Measurements from ENCODE around the gene NFIA. TPM values are rescaled to one million over a fixed set of nuclear protein-coding genes. Genes with fewer than 3 reads are reported as not detected.

The NFIA gene
- total and polyA plus RNA-seq, 12 donors: 11.2 to 117 (median 92.5) TPM

- 56 to 57% methylated on average over 4 of the region's 4 CpGs for WGBS, 2 donors
- peaks cover 0 to 14% (median 6%) of the 10 kb centered on the region in 11 donors for H3K9me3 ChIP-seq
- H3K36me3 ChIP-seq: peaks cover 0 to 46% (median 5%) of the 10 kb centered on the region in 9 donors
- peaks cover 0 to 21% (median 11%) of the 10 kb centered on the region in 9 donors for H3K4me1 ChIP-seq
- H3K27ac ChIP-seq: no peak overlapping the region
- no peak overlapping the region for H3K4me3 ChIP-seq
- intact Hi-C loops (cut with DNase I): no loop called here
- no peak for TF ChIP-seq CTCF (IDR thresholded peaks at IDR 0.05)
- ATAC-seq: no peak
- no peak for DNase-seq
- H3K27me3 ChIP-seq: no peaks in the 10 kb centered on the region
These were observed 309.4 kb downstream of the NFIA start for GRCh38 chr1:61391730-61392129.

- no peak overlapping the region for H3K4me3 ChIP-seq
- H3K27ac ChIP-seq: no peak overlapping the region
- 83 to 88% methylated on average over 11 of the region's 11 CpGs for WGBS, 2 donors
- H3K27me3 ChIP-seq: no peaks in the 10 kb centered on the region
- peak in 2 of 8 donors; percentile 12 to 39 for ATAC-seq
- intact Hi-C loops (cut with DNase I): no loop called here
- TF ChIP-seq CTCF (IDR thresholded peaks at IDR 0.05): no peak
- peaks cover 0 to 18% (median 8%) of the 10 kb centered on the region in 9 donors for H3K4me1 ChIP-seq
- peaks cover 0 to 14% (median 6%) of the 10 kb centered on the region in 11 donors for H3K9me3 ChIP-seq
- no peak for DNase-seq
- peaks cover 0 to 44% (median 5%) of the 10 kb centered on the region in 9 donors for H3K36me3 ChIP-seq
These were observed 310.3 kb downstream of the NFIA start for GRCh38 chr1:61392409-61393242.

- peaks cover 0 to 11% (median 6%) of the 10 kb centered on the region in 11 donors for H3K9me3 ChIP-seq
- WGBS, 2 donors: 89 to 92% methylated on average over 3 of the region's 3 CpGs
- DNase-seq (no peak), ATAC-seq (no peak)
- peaks cover 0 to 36% (median 3%) of the 10 kb centered on the region in 9 donors for H3K36me3 ChIP-seq
- intact Hi-C loops (cut with DNase I): no loop called here
- no peak for TF ChIP-seq CTCF (IDR thresholded peaks at IDR 0.05)
- no peak overlapping the region for H3K4me3 ChIP-seq
- no peaks in the 10 kb centered on the region for H3K27me3 ChIP-seq
- H3K4me1 ChIP-seq: peaks cover 0 to 18% (median 8%) of the 10 kb centered on the region in 9 donors
- H3K27ac ChIP-seq: no peak overlapping the region
These were observed 311.2 kb downstream of the NFIA start for GRCh38 chr1:61393575-61393974.

GRCh38 chr1:61395146-61395800 is 312.9 kb downstream of the NFIA start:
- Histone ChIP-seq H3K9me3 (no peaks in the 10 kb centered on the region), H3K27me3 (no peaks in the 10 kb centered on the region), H3K27ac (no peak overlapping the region), H3K4me1 (peaks cover 0 to 34% (median 16%) of the 10 kb centered on the region in 9 donors), H3K36me3 (peaks cover 0 to 20% (median 0%) of the 10 kb centered on the region in 9 donors), H3K4me3 (no peak overlapping the region)
- intact Hi-C loops (cut with DNase I): no loop called here
- ATAC-seq (no peak), DNase-seq (no peak)
- TF ChIP-seq CTCF (IDR thresholded peaks at IDR 0.05): no peak
- WGBS, 2 donors: 88 to 94% methylated on average over 6 of the region's 6 CpGs
